ENCODE results near the gene PYGM.
A peak's percentile ranks its signal among the peaks of the same experiment; 100 is the strongest.

PYGM gene

DNA sequence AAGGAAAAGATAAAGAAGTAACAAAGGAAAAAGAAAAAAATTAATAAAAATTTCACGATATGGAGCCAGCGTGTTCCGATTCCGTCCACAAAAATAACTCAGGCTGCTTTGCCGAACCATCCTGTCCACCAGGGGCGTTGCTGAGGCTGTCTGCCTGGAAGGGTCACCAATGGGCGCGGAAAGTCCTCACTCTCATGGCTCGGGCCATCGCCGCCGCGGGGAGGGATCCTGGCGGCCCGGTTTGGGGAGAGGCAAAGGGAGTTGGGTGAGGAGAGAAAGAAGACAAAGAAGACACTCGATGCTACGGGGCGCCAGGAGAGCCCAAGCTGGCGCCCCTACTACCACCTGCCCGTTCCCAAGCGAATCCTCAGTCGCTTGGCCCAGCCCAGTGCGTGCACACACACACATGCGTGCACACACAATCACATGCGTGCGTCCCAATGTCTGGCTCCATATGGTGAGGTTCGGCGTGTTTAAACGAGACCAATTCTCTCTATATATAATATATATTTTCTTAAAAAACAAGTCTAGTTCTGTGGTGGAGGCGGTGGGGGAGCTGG is 5.6 kb upstream of the PYGM start:
- no peak overlapping the region for H3K27ac ChIP-seq
- no peak for TF ChIP-seq ZFX (IDR thresholded peaks at IDR 0.05; ENCODE audit: borderline replicate concordance)
- peak; percentile 46 for TF ChIP-seq CTCF (IDR thresholded peaks at IDR 0.05)

GRCh38 chr11:64764753-64765152 is 5.0 kb upstream of the PYGM start:
- 0 out of 2 replicates have a peak overlapping the region, but pooled peaks have one; percentile 50 for H3K27ac ChIP-seq
- TF ChIP-seq CTCF (IDR thresholded peaks at IDR 0.05) (no peak), ZFX (IDR thresholded peaks at IDR 0.05; ENCODE audit: borderline replicate concordance) (no peak)

DNA sequence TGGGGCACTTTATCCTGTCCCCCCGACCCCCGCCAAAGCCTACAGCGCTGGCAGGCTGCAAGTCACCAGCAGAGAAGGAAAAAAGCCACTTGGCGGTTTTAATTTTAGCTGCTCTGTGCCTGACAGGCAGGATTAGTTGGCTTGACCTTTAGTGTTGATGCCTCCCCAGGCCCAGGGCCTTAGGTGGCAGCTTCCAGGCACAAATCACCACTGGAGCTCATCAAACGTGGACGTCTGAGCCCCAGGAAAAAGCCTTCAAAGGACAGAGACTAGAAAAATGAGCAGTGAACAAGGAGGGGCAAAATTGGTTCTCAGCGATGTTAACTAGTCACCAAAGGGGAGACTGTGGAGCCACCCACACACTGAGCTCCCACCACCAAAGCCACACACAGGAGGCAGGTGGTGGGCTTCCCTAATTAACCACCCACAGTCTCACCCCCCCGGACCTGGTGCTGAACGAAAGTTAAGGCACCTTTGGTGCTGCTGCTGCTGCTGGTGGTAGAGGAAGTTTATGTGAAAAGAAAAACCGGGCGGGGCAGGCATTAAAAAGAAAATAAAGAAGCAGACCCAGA is 4.4 kb upstream of the PYGM start:
- H3K27ac ChIP-seq, result peak overlapping the region; percentile 50; the same call in 1 of the 2 replicates
- TF ChIP-seq ZFX (IDR thresholded peaks at IDR 0.05; ENCODE audit: borderline replicate concordance), result no peak
- no peak for TF ChIP-seq CTCF (IDR thresholded peaks at IDR 0.05)

- peak overlapping the region; percentile 50 for H3K27ac ChIP-seq
These were observed 3.8 kb upstream of the PYGM start for GRCh38 chr11:64763526-64764039.

DNA sequence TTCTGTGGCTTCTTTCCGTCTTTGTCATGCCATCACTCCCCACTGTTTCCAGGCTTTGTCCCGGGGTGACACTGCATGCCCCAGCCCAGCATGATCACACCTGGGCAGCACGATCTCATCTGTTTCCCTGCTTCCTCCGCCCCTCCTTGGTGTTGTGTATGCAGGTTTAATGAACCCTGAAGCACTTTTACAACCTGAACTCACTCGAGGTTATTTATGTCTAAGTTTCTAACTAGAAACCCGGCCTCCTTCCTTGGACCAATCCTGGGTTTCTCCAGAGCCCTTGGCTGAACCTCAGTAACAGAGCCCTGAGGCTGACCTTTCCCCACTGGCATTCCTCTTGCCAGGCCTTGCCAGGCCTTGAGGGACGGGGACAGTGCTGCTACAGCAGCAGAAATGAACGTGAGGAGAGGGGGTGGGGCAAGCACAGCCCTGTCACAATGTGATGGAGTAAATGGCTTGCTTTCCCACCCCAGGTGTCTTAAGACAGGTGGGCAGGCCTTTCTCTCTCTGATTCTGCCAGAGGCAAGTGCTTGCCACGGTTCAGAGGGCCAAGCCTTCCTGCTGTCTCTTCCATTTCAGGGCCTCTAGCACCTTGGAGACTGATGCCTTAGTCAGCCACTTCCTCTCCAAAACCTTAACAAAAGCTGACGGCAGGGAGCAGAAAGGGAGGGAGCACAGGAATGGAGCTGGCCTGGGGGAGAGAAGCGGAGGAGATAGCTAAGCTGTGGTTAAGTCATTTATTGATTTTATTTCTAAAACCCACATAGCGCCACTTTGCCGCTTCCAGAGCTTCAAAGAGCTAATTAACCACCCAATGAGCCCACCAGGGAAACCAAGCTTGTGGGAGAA is 3.1 kb upstream of the PYGM start:
- peak overlapping the region; percentile 50 for H3K27ac ChIP-seq
- TF ChIP-seq ZFX (IDR thresholded peaks at IDR 0.05; ENCODE audit: borderline replicate concordance), result no peak
- TF ChIP-seq CTCF (IDR thresholded peaks at IDR 0.05), result no peak

More at GRCh38 chr11:64763526-64764039, 3.8 kb upstream of the PYGM start:
- no peak for TF ChIP-seq ZFX (IDR thresholded peaks at IDR 0.05; ENCODE audit: borderline replicate concordance)

DNA sequence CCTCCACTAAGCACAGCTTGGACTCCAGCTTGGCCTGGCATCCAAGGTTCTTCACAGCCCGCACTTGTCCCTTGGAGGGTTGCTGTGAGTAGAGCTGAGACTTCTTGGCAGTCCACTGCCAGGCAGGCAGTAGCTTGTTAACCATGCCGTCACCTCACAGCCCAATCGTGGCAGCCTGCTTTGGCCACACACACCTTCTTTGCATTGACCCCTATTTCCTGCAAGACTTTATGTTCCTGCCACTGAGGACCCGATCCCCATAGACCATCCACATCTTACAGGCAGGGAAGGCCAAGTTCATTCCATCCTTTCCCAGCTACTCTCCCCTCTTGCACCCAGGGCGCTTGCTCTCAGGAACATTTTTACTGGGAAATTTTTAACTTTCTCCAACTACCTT is 2.5 kb upstream of the PYGM start:
- no peak for TF ChIP-seq ZFX (IDR thresholded peaks at IDR 0.05; ENCODE audit: borderline replicate concordance)
- no peak for TF ChIP-seq CTCF (IDR thresholded peaks at IDR 0.05)
- H3K27ac ChIP-seq, result peak overlapping the region; percentile 50

GRCh38 chr11:64760759-64761420 is 1.1 kb upstream of the PYGM start:
- peak overlapping the region; percentile 50 for H3K27ac ChIP-seq
- TF ChIP-seq CTCF (IDR thresholded peaks at IDR 0.05) (no peak), ZFX (IDR thresholded peaks at IDR 0.05; ENCODE audit: borderline replicate concordance) (no peak)
